ENCODE results near the gene HUS1B. TPM values are rescaled to one million over a fixed set of nuclear protein-coding genes. Genes with fewer than 3 reads are reported as not detected.
A peak's percentile ranks its signal among the peaks of the same experiment; 100 is the strongest.

The HUS1B gene
- total RNA-seq, 1 donor from 2014 or later, result not detected

GRCh38 chr6:683742-684440, 27.0 kb upstream of the HUS1B start:
- Histone ChIP-seq H3K4me3 (peak overlapping the region in 1 of 2 donors; percentile 38), H3K9me3 (no peaks in the 10 kb centered on the region), H3K27ac (no peak overlapping the region), H3K27me3 (no peaks in the 10 kb centered on the region), H3K4me1 (peaks cover 0 to 3% of the 10 kb centered on the region in 2 donors), H3K36me3 (no peaks in the 10 kb centered on the region)
- intact Hi-C loops (cut with DNase I), result no loop called here
- no peak for DNase-seq (ENCODE audit: low spot score in 2 of 2)
- TF ChIP-seq CTCF (IDR thresholded peaks at IDR 0.05), result no peak

GRCh38 chr6:680666-681340, 23.9 kb upstream of the HUS1B start:
- no peak for TF ChIP-seq CTCF (IDR thresholded peaks at IDR 0.05)
- Histone ChIP-seq H3K9me3 (no peaks in the 10 kb centered on the region), H3K27ac (no peak overlapping the region), H3K4me1 (peaks cover 0 to 3% of the 10 kb centered on the region in 2 donors), H3K27me3 (no peaks in the 10 kb centered on the region), H3K36me3 (no peaks in the 10 kb centered on the region), H3K4me3 (no peak overlapping the region)
- intact Hi-C loops (cut with DNase I), result no loop called here
- no peak for DNase-seq (ENCODE audit: low spot score in 2 of 2)

- no peak for DNase-seq (ENCODE audit: low spot score in 2 of 2)
- Histone ChIP-seq H3K36me3 (no peaks in the 10 kb centered on the region), H3K27ac (no peak overlapping the region), H3K27me3 (no peaks in the 10 kb centered on the region), H3K4me1 (peaks cover 0 to 3% of the 10 kb centered on the region in 2 donors), H3K4me3 (no peak overlapping the region), H3K9me3 (no peaks in the 10 kb centered on the region)
- intact Hi-C loops (cut with DNase I), result no loop called here
- TF ChIP-seq CTCF (IDR thresholded peaks at IDR 0.05), result no peak
Measured at GRCh38 chr6:680251-680650, 23.4 kb upstream of the HUS1B start.

GRCh38 chr6:679282-679681, 22.4 kb upstream of the HUS1B start:
- TF ChIP-seq CTCF (IDR thresholded peaks at IDR 0.05), result no peak
- no peaks in the 10 kb centered on the region for H3K27me3 ChIP-seq
- H3K9me3 ChIP-seq, result no peaks in the 10 kb centered on the region
- H3K4me1 ChIP-seq, result peaks cover 0 to 3% of the 10 kb centered on the region in 2 donors
- no peak overlapping the region for H3K4me3 ChIP-seq
- intact Hi-C loops (cut with DNase I), result no loop called here
- no peak overlapping the region for H3K27ac ChIP-seq
- no peaks in the 10 kb centered on the region for H3K36me3 ChIP-seq
- no peak for DNase-seq (ENCODE audit: low spot score in 2 of 2)

- TF ChIP-seq CTCF (IDR thresholded peaks at IDR 0.05), result no peak
- Histone ChIP-seq H3K27me3 (no peaks in the 10 kb centered on the region), H3K4me1 (no peaks in the 10 kb centered on the region)
Measured at GRCh38 chr6:678520-678919, 21.6 kb upstream of the HUS1B start.

More at GRCh38 chr6:678520-678919, 21.6 kb upstream of the HUS1B start:
- DNase-seq (ENCODE audit: low spot score in 2 of 2), result no peak
- Histone ChIP-seq H3K4me3 (no peak overlapping the region), H3K27ac (no peak overlapping the region), H3K9me3 (no peaks in the 10 kb centered on the region), H3K36me3 (no peaks in the 10 kb centered on the region)
- intact Hi-C loops (cut with DNase I), result no loop called here
